GM21515 (cell line): Measurements from ENCODE around the gene NRP2.
A peak's percentile ranks its signal among the peaks of the same experiment; 100 is the strongest.

Source experiments
- ATAC-seq: cut with Tn5 transposase; IDR thresholded peaks from one replicate; pipeline ENCODE4 v1.9.1; 2021; ENCODE audit not compliant: unreplicated experiment

The NRP2 gene

GRCh38 chr2:205750797-205751196 is 68.5 kb downstream of the NRP2 start:
- no peak for ATAC-seq

GRCh38 chr2:205751569-205752031 is 69.3 kb downstream of the NRP2 start:
- ATAC-seq: no peak

DNA sequence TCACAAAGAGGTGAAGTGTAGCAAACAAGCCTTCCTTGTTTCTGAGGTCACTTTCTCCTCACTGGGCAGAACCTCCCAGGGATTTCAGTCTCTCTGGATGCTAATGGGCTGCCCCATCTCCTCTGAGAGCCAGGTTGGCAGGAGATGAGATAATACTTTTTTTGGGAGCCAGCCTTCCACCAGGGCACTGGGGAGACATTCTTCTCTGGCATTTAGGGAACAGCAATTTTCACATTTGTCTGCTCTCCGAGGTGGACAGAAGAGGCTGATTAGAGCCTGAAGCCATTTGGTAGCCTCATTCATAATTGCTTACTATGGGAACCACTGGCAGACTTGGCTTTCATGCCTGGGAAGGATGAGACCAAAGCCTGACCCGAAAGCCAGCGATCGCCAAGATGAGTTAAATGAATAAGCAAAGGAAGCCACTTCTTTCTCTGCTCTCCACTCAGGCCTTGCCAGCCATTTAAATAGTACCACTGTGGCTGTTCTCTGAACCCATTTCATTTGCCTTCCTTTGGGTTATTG is 70.1 kb downstream of the NRP2 start:
- ATAC-seq: no peak

DNA sequence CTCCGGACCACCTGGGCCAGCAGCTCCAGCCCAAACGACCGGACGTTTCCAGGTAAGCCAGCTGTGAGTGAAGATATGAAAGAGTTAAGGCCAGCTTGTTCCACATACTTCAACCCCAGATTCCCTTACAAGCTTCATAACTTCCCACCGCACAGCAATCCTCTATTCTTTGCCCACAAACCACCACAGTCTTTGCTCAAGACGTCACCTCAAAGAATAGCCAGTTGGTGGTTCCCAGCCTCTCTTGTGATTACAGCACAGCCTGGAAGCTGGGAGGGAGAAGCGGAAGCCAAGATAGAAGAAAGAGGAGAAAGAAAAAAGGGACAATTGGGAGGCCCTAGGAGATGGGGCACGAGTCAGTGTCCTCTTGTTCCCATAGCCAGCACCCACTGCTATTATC is 70.6 kb downstream of the NRP2 start:
- ATAC-seq: no peak

DNA sequence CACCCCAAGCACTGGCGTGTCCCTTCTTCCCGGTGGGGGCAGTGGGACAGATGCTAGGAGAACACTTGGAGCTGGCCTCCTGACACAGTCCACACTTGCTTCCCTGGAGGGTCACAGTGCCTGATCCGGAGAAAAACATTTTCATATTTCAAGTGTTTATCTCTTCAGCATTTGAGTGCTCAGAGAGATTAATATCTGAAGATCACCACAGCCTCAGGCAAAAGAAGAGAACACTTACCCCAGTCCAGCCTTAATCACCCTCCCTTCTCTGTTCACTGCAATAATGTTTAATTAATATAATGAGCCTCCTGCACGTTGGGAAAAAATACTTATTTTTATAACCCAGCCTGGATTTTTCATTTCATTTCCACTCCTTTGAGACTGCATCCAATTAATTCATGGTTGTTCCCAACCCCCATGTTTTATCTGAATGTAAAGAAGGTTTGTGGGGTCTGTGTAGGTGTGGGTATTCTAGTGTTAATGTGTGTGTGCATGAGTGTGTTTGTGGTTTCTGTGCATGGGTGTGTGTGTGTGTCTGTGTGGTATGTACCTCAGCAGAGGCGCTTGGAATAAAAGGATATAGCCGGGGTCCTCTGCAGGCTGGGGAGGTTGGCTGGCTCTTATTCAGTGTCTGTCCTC is 72.1 kb downstream of the NRP2 start:
- ATAC-seq: no peak

DNA sequence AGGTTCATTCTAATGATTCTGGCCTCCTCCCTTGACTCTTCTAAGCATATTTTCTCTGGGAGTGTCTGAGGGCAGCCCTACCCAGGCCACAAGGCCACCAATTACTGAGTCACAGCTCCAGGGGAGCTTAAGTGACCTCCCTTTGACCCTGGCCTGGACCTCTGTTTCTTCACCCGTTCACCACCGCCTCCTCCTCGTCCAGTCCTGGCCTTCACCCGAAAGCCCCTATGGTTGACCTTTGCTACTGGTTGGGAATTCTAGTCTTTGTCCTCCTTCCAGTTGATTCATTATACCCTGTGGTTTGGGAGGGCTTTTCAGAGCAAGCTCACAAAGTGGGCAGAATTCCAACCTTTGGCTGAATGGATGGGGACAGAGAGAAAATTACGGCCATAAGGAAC is 72.6 kb downstream of the NRP2 start:
- no peak for ATAC-seq

DNA sequence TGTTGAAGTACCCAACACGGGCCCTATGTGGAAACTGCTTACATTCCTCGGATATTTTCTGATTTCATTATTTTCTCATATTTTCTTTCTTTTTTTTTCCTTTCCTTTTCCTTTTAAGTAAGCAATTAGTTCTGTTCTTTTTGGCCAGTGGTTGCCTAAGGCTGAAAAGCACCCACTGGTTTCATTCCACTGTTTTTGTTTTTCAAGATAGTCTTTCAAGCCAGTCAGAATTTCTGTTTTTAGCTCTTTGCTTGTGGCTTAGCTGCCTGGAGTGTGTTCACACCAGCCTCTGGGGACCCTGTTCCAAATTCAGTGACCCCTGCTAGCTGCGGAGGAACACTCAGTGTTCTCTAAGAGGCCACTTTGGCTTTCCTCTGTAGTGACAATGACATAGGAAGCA is 73.6 kb downstream of the NRP2 start:
- ATAC-seq: no peak

DNA sequence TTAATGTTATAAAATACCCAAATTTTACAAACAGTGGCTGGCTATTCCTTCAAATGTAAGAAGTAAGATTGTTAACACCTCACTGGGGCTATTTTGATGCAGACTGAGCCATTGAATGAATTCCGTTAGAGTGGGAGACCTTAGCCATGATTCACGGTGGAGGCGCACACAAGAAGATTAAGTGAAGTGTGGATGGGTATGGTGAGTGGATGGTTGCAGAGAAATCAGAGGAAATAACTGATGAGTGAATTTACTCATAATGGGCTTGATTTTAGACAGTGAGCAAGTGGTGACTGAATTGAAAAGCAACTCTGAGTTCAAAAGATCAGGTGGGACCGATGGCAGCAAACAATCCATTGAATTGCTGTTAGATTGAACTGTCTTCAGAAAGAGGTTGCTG is 75.0 kb downstream of the NRP2 start:
- no peak for ATAC-seq

DNA sequence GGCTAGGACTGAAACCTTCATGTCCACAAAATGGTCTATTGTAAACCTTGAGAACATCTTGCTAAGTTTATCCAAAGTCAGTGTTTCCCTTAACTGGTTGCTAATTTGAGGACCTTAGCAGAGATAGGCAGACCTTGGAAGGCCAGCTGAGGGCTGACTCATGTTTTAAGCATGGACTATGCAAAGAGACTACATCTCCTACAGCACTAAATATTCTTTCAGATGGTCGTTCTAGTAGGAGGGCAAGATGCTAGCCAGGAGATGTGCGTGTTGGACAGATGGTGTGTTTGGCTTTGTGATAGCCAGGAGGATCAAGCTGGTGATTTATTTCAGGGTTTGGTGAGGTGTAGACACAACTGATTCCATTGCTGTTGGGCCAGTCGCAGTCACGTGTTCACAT is 75.8 kb downstream of the NRP2 start:
- no peak for ATAC-seq

GRCh38 chr2:205758500-205758899 is 76.2 kb downstream of the NRP2 start:
- ATAC-seq: no peak

DNA sequence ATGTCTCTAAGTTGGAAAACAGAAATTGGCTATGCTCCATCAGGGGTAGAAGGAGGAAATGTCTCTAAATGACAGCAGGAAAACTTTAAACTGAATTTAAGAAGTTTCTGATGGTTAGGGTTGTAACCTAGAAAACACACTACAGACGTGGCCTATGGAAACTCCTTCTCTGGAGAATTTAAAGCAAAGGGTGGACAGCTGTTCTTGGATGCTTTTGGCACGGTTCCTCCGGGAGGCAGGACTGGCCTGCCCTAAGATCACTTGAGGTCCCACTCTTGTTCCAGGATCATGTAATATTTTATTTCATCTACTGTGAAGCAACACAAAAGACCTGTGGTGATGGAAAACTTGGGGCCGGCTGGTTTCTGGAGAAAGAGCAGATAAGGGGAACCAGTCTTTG is 77.0 kb downstream of the NRP2 start:
- no peak for ATAC-seq

GRCh38 chr2:205759732-205760131 is 77.4 kb downstream of the NRP2 start:
- ATAC-seq: no peak

DNA sequence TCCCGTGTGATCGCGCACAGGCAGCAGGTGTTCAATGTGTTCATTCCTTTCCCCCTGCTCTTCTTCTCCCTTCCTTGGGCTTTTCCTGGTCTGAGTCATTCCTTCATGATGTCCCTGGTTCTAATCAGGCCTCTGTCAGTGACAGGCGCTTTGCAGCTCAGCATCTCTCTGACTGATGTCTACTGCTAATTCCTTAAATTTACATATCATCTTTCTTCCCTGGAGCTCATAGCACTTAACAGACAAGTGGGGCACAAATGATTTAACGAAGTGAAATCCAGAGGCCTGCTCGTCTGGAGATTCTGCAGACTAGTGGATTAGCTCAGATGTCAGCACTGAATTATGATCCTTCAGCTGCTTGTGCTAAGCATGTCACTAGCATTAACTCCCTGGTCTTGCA is 77.9 kb downstream of the NRP2 start:
- no peak for ATAC-seq

GRCh38 chr2:205761421-205761820 is 79.1 kb downstream of the NRP2 start:
- ATAC-seq: no peak

- ATAC-seq: no peak
These were observed 80.6 kb downstream of the NRP2 start for GRCh38 chr2:205762881-205763280.

DNA sequence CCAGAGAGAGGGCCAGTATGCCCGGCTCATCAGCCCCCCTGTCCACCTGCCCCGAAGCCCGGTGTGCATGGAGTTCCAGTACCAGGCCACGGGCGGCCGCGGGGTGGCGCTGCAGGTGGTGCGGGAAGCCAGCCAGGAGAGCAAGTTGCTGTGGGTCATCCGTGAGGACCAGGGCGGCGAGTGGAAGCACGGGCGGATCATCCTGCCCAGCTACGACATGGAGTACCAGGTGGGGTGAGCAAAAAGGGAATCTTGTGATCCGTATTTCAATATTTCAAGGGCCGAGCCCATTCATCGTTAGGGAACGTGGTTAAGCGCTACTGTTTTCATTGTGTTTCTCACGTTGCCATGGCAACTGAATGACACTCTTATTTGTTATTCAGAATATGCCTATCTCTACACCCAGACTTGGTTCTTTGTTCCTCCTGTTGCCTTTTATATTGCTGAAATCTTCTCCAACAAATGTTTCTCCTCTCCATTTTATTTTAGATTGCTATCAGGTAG is 81.5 kb downstream of the NRP2 start:
- ATAC-seq: no peak

GRCh38 chr2:205764270-205764746 is 82.0 kb downstream of the NRP2 start:
- no peak for ATAC-seq

GRCh38 chr2:205765151-205765550 is 82.8 kb downstream of the NRP2 start:
- no peak for ATAC-seq

DNA sequence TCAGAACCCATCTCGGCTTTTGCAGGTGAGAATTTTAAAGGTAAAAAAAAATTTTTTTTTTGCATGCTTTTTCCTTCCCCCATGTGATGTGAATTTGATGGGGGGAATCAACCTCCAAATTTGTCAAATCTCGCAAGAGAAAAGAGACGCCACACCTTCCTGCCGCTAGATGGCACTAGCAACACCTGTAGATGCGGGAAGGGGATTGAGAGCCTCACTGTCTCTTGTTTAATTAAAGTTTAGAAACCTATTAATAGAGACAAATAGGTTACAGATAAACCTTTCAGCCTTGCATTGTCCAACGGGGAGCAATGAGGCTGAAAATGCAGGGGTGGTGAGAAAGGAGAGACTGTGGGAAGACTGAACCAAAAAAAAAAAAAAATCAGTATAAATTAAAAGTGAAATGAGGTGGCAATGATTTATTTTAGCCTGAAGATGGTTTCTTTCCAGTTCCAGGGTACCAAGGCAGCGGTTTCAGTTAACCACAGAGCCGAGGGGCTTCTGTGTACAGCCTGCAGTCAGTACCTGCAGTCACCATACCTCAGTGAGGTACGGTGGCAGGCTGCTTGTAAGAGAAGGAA is 84.6 kb downstream of the NRP2 start:
- ATAC-seq: peak; percentile 59

GRCh38 chr2:205767617-205768016 is 85.3 kb downstream of the NRP2 start:
- ATAC-seq: no peak

GRCh38 chr2:205768341-205768740 is 86.0 kb downstream of the NRP2 start:
- no peak for ATAC-seq

DNA sequence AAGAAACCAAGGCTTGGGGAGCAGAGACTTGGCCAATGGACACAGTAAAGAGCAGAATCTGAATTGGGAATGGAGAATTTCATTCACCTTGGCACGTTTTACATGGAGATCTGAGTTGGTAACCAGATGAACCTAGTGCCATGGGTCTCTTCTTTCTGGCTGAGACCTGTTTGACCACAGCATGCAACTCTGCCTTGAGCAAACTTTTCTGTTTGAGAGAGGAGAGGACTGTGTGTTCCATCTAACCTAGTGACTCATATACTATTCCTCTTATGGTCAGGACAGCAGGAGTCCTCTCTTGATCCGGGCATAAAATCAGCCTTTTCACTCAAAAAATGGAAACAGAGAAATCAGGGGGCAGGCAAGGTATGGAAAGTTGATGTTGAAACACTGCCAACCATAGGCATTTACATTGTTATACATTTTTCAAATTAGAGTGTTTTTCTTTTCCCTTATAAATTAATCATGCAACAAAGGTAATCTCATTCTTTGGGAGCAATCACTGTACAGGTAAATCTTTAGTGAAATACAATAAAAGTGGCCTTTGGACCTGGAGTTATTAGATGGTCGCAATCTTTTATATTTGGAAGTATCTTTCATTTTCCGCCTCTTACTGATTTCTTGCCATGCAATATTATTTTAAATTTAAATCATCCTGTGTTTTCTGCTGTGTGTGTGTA is 86.7 kb downstream of the NRP2 start:
- no peak for ATAC-seq
